CD4-positive, alpha-beta T cell (primary cell): ENCODE results near the gene ZMYM3. TPM values are rescaled to one million over a fixed set of nuclear protein-coding genes. Genes with fewer than 3 reads are reported as not detected.

Experiments
- ATAC-seq: fragments of 200-7000 bp; cut with Tn5 transposase; one replicate; pipeline ENCODE4 v1.10.0; 2022; ENCODE audit warnings: mild to moderate bottlenecking; ENCODE audit not compliant: poor library complexity
- CTCF ChIA-PET: fragments of 350-600 bp; sonication (Branson Sonifier 250); formaldehyde crosslinking; loops from one replicate; lab custom pipeline; 2021; ENCODE audit warnings: antibody characterized with exemption, inconsistent platforms; lab: Charles Lee
- POLR2A ChIA-PET: fragments of 350-600 bp; sonication (Branson Sonifier 250); formaldehyde crosslinking; loops from one replicate; lab custom pipeline; 2021; ENCODE audit warnings: antibody characterized with exemption, inconsistent platforms; lab: Charles Lee
- DNase-seq, 14 experiments: peaks; one replicate each; pipeline ENCODE4 v3.0.0-alpha.2; 2013 to 2020; ENCODE audit warnings: mixed read lengths in 2 of 14
- H3K27ac ChIP-seq, 2 donors: one replicate each; pipeline versions ENCODE4 v1.5.1 to v1.7.0; 2013; ENCODE audit warnings: low read length in 2 of 2, low read depth in 1 of 2, mild to moderate bottlenecking in 1 of 2
- H3K27me3 ChIP-seq, 2 experiments: 1 replicate in 1 of 2; 2 replicates in 1 of 2; pipeline versions ENCODE4 v1.6.1 to v1.7.0; 2013; ENCODE audit warnings: low read length in 2 of 2, control low read depth in 1 of 2, mild to moderate bottlenecking in 1 of 2, moderate library complexity in 1 of 2; ENCODE audit not compliant: insufficient read depth in 2 of 2, control insufficient read depth in 1 of 2
- H3K36me3 ChIP-seq: one replicate; pipeline ENCODE4 v1.6.1; 2013; ENCODE audit warnings: low read length, control low read depth; ENCODE audit not compliant: insufficient read depth
- H3K4me1 ChIP-seq: one replicate; pipeline ENCODE4 v1.6.1; 2013; ENCODE audit warnings: low read length, control low read depth; ENCODE audit not compliant: insufficient read depth
- H3K4me3 ChIP-seq: one replicate; pipeline ENCODE4 v1.5.1; 2013; ENCODE audit warnings: mild to moderate bottlenecking, low read length, moderate library complexity
- H3K9me3 ChIP-seq, 2 experiments: 1 replicate in 1 of 2; 2 replicates in 1 of 2; pipeline versions ENCODE4 v1.6.1 to v1.7.0; 2013; ENCODE audit warnings: low read length in 2 of 2, mild to moderate bottlenecking in 2 of 2, control low read depth in 1 of 2, moderate library complexity in 1 of 2; ENCODE audit not compliant: control insufficient read depth in 1 of 2, insufficient read depth in 1 of 2
- H3K27ac Mint-ChIP-seq: one replicate; pipeline ENCODE4 v1.8.0; 2020; ENCODE audit warnings: mixed read lengths
- H3K27me3 Mint-ChIP-seq: one replicate; pipeline ENCODE4 v1.8.0; 2021; ENCODE audit warnings: mixed read lengths
- H3K36me3 Mint-ChIP-seq: one replicate; pipeline ENCODE4 v1.8.0; 2021; ENCODE audit warnings: low read depth, mixed read lengths
- H3K4me1 Mint-ChIP-seq: one replicate; pipeline ENCODE4 v1.8.0; 2021; ENCODE audit warnings: low read depth, mixed read lengths
- H3K4me3 Mint-ChIP-seq: one replicate; pipeline ENCODE4 v1.8.0; 2020; ENCODE audit warnings: mild to moderate bottlenecking, mixed read lengths
- H3K9me3 Mint-ChIP-seq: one replicate; pipeline ENCODE4 v1.8.0; 2020; ENCODE audit warnings: mixed read lengths
- CTCF ChIP-seq: fragments of 200-600 bp; IDR thresholded peaks from one replicate; pipeline ENCODE4 v1.8.0; 2022; ENCODE audit warnings: antibody characterized with exemption, mild to moderate bottlenecking
- intact Hi-C, 2 experiments: fragments of 100-400 bp; cut with DNase I in 1 of 2; cut with micrococcal nuclease in 1 of 2; formaldehyde crosslinking; loops; one replicate each; pipeline versions ENCODE4 v1.15.1 to v1.9.0; 2023 to 2025; cut with DNase I, micrococcal nuclease
- total RNA-seq, 174 experiments: library from RNA in 2 of 174; stranded (reverse) in 2 of 174; gene quantifications; one replicate each; pipeline ENCODE4 v1.2.3 and lab custom pipeline; 2021 to 2026

ZMYM3 gene
- total RNA-seq, 2 experiments from 2014 or later = 16.7 to 17.6 TPM

GRCh38 chrX:71227370-71228062 lies 26.4 kb downstream of the ZMYM3 start:
- TF ChIP-seq CTCF = no peak
- no peaks in the 10 kb centered on the region for H3K4me1 ChIP-seq
- ATAC-seq = no peak
- no peaks in the 10 kb centered on the region for H3K9me3 ChIP-seq
- intact Hi-C loops = no loop called here
- Mint-ChIP-seq H3K27ac (no peak overlapping the region), H3K4me3 (no peak overlapping the region), H3K36me3 (no peaks in the 10 kb centered on the region), H3K27me3 (no peaks in the 10 kb centered on the region), H3K4me1 (no peaks in the 10 kb centered on the region), H3K9me3 (no peaks in the 10 kb centered on the region)
- POLR2A ChIA-PET = no interaction called here
- H3K27me3 ChIP-seq = no peaks in the 10 kb centered on the region
- no peak overlapping the region for H3K4me3 ChIP-seq
- H3K27ac ChIP-seq = no peak overlapping the region
- DNase-seq = no peak
- CTCF ChIA-PET = no interaction called here
- H3K36me3 ChIP-seq = no peaks in the 10 kb centered on the region

- no peaks in the 10 kb centered on the region for H3K36me3 Mint-ChIP-seq
Observed at GRCh38 chrX:71225676-71226075, 28.3 kb downstream of the ZMYM3 start.

GRCh38 chrX:71225009-71225408 lies 28.9 kb downstream of the ZMYM3 start:
- H3K4me1 Mint-ChIP-seq = no peaks in the 10 kb centered on the region

More at GRCh38 chrX:71225676-71226075, 28.3 kb downstream of the ZMYM3 start:
- Histone ChIP-seq H3K4me1 (no peaks in the 10 kb centered on the region), H3K27me3 (no peaks in the 10 kb centered on the region), H3K4me3 (no peak overlapping the region), H3K36me3 (no peaks in the 10 kb centered on the region), H3K27ac (no peak overlapping the region), H3K9me3 (no peaks in the 10 kb centered on the region)
- ChIA-PET POLR2A (interaction anchor here (0.6 kb wide), 1 partner anchor 45 kb away, joined by 3 read pairs; no protein-coding TSS in a partner anchor), CTCF (no interaction called here)
- no peaks in the 10 kb centered on the region for H3K9me3 Mint-ChIP-seq
- no peak for TF ChIP-seq CTCF
- no peaks in the 10 kb centered on the region for H3K27me3 Mint-ChIP-seq
- H3K27ac Mint-ChIP-seq = no peak overlapping the region
- H3K4me3 Mint-ChIP-seq = no peak overlapping the region
- no peak for ATAC-seq
- no peak for DNase-seq
- H3K4me1 Mint-ChIP-seq = no peaks in the 10 kb centered on the region
- intact Hi-C loops = no loop called here

More at GRCh38 chrX:71225009-71225408, 28.9 kb downstream of the ZMYM3 start:
- CTCF ChIA-PET = no interaction called here
- no peaks in the 10 kb centered on the region for H3K36me3 ChIP-seq
- H3K27ac ChIP-seq = no peak overlapping the region
- DNase-seq = no peak
- no peaks in the 10 kb centered on the region for H3K27me3 ChIP-seq
- intact Hi-C loops = no loop called here
- no peak overlapping the region for H3K4me3 ChIP-seq
- Mint-ChIP-seq H3K9me3 (no peaks in the 10 kb centered on the region), H3K4me3 (no peak overlapping the region), H3K27me3 (no peaks in the 10 kb centered on the region), H3K27ac (no peak overlapping the region), H3K36me3 (no peaks in the 10 kb centered on the region)
- POLR2A ChIA-PET = interaction anchor here (0.6 kb wide), 1 partner anchor 44 kb away, joined by 3 read pairs; no protein-coding TSS in a partner anchor
- no peak for TF ChIP-seq CTCF
- no peaks in the 10 kb centered on the region for H3K9me3 ChIP-seq
- ATAC-seq = no peak
- H3K4me1 ChIP-seq = no peaks in the 10 kb centered on the region
